HepG2 (cell line): ENCODE results near the gene MDH1. TPM values are rescaled to one million over a fixed set of nuclear protein-coding genes. Genes with fewer than 3 reads are reported as not detected.
A peak's percentile ranks its signal among the peaks of the same experiment; 100 is the strongest.

Experiments used
- HOXD1 ChIP-seq: sonication (generic); formaldehyde crosslinking; IDR thresholded peaks from 2 replicates; pipeline ENCODE4 v1.5.0; 2020; ENCODE audit warnings: missing genetic modification reagents
- JARID2 ChIP-seq: sonication (generic); formaldehyde crosslinking; IDR thresholded peaks from 2 replicates; pipeline ENCODE4 v1.8.1; 2023; ENCODE audit warnings: missing genetic modification reagents, inconsistent platforms; ENCODE audit not compliant: insufficient replicate concordance
- KDM6A ChIP-seq: IDR thresholded peaks from 2 replicates; pipeline ENCODE4 v1.6.1; 2016; ENCODE audit warnings: low read depth
- MAFG ChIP-seq: sonication (generic); formaldehyde crosslinking; IDR thresholded peaks from 2 replicates; pipeline ENCODE4 v1.5.1; 2020; ENCODE audit warnings: mild to moderate bottlenecking, missing genetic modification reagents
- MBD4 ChIP-seq: IDR thresholded peaks from 2 replicates; pipeline ENCODE4 v1.6.1; 2012; ENCODE audit warnings: low read length, inconsistent platforms, borderline replicate concordance
- MTA3 ChIP-seq: sonication (generic); formaldehyde crosslinking; IDR thresholded peaks from 2 replicates; pipeline ENCODE4 v1.4.0; 2020; ENCODE audit warnings: missing genetic modification reagents
- PAWR ChIP-seq: sonication (generic); formaldehyde crosslinking; IDR thresholded peaks from 2 replicates; pipeline ENCODE4 v1.4.0; 2020; ENCODE audit warnings: missing genetic modification reagents, mild to moderate bottlenecking, borderline replicate concordance
- SMYD3 ChIP-seq: sonication (generic); formaldehyde crosslinking; IDR thresholded peaks from 2 replicates; pipeline ENCODE4 v1.8.1; 2023; ENCODE audit warnings: mild to moderate bottlenecking, missing genetic modification reagents
- SP1 ChIP-seq, 2 experiments: fragments of 450-650 bp in 1 of 2; sonication (generic) in 1 of 2; formaldehyde crosslinking in 1 of 2; IDR thresholded peaks; 2 replicates each; pipeline versions ENCODE4 v1.4.0 to v1.6.1; 2016 to 2020; ENCODE audit warnings: missing genetic modification reagents in 1 of 2
- XBP1 ChIP-seq: sonication (generic); formaldehyde crosslinking; IDR thresholded peaks from 2 replicates; pipeline ENCODE4 v1.5.0; 2020; ENCODE audit warnings: missing genetic modification reagents
- ZKSCAN5 ChIP-seq: sonication (generic); formaldehyde crosslinking; IDR thresholded peaks from 2 replicates; pipeline ENCODE4 v1.5.1; 2020; ENCODE audit warnings: mild to moderate bottlenecking, missing genetic modification reagents
- ZNF44 ChIP-seq: sonication (generic); formaldehyde crosslinking; IDR thresholded peaks from 2 replicates; pipeline ENCODE4 v1.5.1; 2020; ENCODE audit warnings: mild to moderate bottlenecking, missing genetic modification reagents
- ZNF547 ChIP-seq: sonication (generic); formaldehyde crosslinking; IDR thresholded peaks from 2 replicates; pipeline ENCODE4 v1.5.1; 2020; ENCODE audit warnings: mild to moderate bottlenecking, missing genetic modification reagents
- ZNF577 ChIP-seq: sonication (generic); formaldehyde crosslinking; IDR thresholded peaks from 2 replicates; pipeline ENCODE4 v1.4.0; 2020; ENCODE audit warnings: mild to moderate bottlenecking, low read depth, missing genetic modification reagents, borderline replicate concordance
- ZNF775 ChIP-seq: sonication (generic); formaldehyde crosslinking; IDR thresholded peaks from 2 replicates; pipeline ENCODE4 v1.4.0; 2020; ENCODE audit warnings: missing genetic modification reagents, mild to moderate bottlenecking, moderate library complexity, borderline replicate concordance
- ZNF850 ChIP-seq: sonication (generic); formaldehyde crosslinking; conservative IDR thresholded peaks from 2 replicates; pipeline ENCODE4 v1.9.0; 2021; ENCODE audit warnings: mild to moderate bottlenecking, missing genetic modification reagents
- polyA plus RNA-seq, 8 experiments: library from polyadenylated mRNA; depleted of rRNA in 3 of 8; stranded (reverse) in 7 of 8; unstranded in 1 of 8; fragments of >200 nt; fragmentation: Illumina TruSeq in 4 of 8; extraction: Trizol in 4 of 8; gene quantifications; 2 replicates each; pipeline versions ENCODE4 v1.2.1 to v1.2.3, GENCODE V29; 2011 to 2016; ENCODE audit warnings: low read depth in 4 of 8, missing spikeins in 1 of 8, mixed read lengths in 1 of 8; ENCODE audit not compliant: insufficient read depth in 1 of 8
- total RNA-seq, 5 experiments: library from RNA; depleted of rRNA; stranded (reverse); fragments of >200 nt; fragmentation: Illumina TruSeq; extraction: Trizol; gene quantifications; 2 replicates each; pipeline ENCODE4 v1.2.3, GENCODE V29; 2016; ENCODE audit warnings: low read depth in 1 of 5
- TF ChIP-seq, protein P1 (sequence below): sonication (generic); formaldehyde crosslinking; conservative IDR thresholded peaks from 2 replicates; pipeline ENCODE4 v1.5.0; 2020; ENCODE audit warnings: missing genetic modification reagents
- TF ChIP-seq, protein P2 (sequence below): sonication (generic); formaldehyde crosslinking; IDR thresholded peaks from 2 replicates; pipeline ENCODE4 v1.5.0; 2020; ENCODE audit warnings: missing genetic modification reagents, mild to moderate bottlenecking, borderline replicate concordance
- TF ChIP-seq, protein P3 (sequence below): IDR thresholded peaks from 2 replicates; pipeline ENCODE4 v1.6.1; 2012; ENCODE audit warnings: low read length, improper control_type of control experiment
- TF ChIP-seq, protein P4 (sequence below): sonication (generic); formaldehyde crosslinking; IDR thresholded peaks from 2 replicates; pipeline ENCODE4 v1.5.0; 2020; ENCODE audit warnings: mild to moderate bottlenecking, missing genetic modification reagents, borderline replicate concordance

MDH1 gene
- total and polyA plus RNA-seq, 2 of the 13 experiments (the other 11 are each of a cell fraction or from before 2014, with no cell fraction given) = 293 to 415 TPM

DNA sequence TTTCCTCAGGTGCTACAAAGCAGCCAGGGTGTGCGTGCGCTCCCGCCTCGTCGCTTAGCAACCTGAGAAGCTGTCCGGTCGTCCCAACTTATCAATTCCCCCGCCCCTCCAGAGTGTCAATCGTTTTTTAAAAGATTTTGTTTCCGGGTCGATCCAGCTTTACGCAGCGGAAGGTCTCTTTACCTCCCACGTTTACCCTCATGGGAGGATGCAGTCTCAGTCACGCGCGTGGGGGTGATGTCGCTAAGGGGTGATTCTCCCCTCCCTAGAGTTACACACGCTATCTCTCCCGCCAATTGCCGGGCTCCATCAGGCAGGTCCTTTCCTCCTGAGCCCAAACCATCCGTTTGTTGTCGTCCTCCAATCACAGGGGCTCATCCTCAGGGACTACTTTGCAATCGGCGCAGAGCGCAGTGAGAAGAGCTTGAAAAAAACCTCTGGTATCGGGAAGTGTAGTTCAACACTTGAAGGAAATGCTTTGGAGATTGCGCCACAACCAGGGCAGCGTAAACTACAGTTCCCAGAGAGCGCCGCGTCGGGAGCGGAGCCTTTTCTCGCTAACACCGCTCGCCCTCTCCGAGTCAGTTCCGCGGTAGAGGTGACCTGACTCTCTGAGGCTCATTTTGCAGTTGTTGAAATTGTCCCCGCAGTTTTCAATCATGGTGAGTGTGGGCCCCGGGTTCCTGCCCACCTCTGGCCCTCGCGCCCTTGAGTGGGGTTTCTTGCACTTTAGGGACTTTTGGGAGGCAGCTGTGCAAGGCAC, at the start of gene MDH1, which contains the start of gene WDPCP (continued):
- TF ChIP-seq, protein P1, sequence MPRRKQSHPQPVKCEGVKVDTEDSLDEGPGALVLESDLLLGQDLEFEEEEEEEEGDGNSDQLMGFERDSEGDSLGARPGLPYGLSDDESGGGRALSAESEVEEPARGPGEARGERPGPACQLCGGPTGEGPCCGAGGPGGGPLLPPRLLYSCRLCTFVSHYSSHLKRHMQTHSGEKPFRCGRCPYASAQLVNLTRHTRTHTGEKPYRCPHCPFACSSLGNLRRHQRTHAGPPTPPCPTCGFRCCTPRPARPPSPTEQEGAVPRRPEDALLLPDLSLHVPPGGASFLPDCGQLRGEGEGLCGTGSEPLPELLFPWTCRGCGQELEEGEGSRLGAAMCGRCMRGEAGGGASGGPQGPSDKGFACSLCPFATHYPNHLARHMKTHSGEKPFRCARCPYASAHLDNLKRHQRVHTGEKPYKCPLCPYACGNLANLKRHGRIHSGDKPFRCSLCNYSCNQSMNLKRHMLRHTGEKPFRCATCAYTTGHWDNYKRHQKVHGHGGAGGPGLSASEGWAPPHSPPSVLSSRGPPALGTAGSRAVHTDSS = no peak
- TF ChIP-seq, protein P2, sequence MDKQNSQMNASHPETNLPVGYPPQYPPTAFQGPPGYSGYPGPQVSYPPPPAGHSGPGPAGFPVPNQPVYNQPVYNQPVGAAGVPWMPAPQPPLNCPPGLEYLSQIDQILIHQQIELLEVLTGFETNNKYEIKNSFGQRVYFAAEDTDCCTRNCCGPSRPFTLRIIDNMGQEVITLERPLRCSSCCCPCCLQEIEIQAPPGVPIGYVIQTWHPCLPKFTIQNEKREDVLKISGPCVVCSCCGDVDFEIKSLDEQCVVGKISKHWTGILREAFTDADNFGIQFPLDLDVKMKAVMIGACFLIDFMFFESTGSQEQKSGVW (CRISPR knock-in tag) = no peak
- no peak for TF ChIP-seq ZNF577 (CRISPR knock-in tag)
- TF ChIP-seq ZKSCAN5 (CRISPR knock-in tag) = no peak; the same call in 1 of the 2 replicates
- peak; percentile 79; the same call in 1 of the 2 replicates for TF ChIP-seq SMYD3 (CRISPR knock-in tag)
- no peak for TF ChIP-seq KDM6A
- TF ChIP-seq XBP1 (CRISPR knock-in tag) = no peak
- TF ChIP-seq, protein P3, sequence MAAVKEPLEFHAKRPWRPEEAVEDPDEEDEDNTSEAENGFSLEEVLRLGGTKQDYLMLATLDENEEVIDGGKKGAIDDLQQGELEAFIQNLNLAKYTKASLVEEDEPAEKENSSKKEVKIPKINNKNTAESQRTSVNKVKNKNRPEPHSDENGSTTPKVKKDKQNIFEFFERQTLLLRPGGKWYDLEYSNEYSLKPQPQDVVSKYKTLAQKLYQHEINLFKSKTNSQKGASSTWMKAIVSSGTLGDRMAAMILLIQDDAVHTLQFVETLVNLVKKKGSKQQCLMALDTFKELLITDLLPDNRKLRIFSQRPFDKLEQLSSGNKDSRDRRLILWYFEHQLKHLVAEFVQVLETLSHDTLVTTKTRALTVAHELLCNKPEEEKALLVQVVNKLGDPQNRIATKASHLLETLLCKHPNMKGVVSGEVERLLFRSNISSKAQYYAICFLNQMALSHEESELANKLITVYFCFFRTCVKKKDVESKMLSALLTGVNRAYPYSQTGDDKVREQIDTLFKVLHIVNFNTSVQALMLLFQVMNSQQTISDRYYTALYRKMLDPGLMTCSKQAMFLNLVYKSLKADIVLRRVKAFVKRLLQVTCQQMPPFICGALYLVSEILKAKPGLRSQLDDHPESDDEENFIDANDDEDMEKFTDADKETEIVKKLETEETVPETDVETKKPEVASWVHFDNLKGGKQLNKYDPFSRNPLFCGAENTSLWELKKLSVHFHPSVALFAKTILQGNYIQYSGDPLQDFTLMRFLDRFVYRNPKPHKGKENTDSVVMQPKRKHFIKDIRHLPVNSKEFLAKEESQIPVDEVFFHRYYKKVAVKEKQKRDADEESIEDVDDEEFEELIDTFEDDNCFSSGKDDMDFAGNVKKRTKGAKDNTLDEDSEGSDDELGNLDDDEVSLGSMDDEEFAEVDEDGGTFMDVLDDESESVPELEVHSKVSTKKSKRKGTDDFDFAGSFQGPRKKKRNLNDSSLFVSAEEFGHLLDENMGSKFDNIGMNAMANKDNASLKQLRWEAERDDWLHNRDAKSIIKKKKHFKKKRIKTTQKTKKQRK = no peak
- TF ChIP-seq MAFG (CRISPR knock-in tag) = no peak
- TF ChIP-seq MTA3 (CRISPR knock-in tag) = no peak
- TF ChIP-seq HOXD1 (CRISPR knock-in tag) = peak; percentile 52; the same call in 1 of the 2 replicates
- TF ChIP-seq ZNF850 (CRISPR knock-in tag) = no peak
- TF ChIP-seq, protein P4, sequence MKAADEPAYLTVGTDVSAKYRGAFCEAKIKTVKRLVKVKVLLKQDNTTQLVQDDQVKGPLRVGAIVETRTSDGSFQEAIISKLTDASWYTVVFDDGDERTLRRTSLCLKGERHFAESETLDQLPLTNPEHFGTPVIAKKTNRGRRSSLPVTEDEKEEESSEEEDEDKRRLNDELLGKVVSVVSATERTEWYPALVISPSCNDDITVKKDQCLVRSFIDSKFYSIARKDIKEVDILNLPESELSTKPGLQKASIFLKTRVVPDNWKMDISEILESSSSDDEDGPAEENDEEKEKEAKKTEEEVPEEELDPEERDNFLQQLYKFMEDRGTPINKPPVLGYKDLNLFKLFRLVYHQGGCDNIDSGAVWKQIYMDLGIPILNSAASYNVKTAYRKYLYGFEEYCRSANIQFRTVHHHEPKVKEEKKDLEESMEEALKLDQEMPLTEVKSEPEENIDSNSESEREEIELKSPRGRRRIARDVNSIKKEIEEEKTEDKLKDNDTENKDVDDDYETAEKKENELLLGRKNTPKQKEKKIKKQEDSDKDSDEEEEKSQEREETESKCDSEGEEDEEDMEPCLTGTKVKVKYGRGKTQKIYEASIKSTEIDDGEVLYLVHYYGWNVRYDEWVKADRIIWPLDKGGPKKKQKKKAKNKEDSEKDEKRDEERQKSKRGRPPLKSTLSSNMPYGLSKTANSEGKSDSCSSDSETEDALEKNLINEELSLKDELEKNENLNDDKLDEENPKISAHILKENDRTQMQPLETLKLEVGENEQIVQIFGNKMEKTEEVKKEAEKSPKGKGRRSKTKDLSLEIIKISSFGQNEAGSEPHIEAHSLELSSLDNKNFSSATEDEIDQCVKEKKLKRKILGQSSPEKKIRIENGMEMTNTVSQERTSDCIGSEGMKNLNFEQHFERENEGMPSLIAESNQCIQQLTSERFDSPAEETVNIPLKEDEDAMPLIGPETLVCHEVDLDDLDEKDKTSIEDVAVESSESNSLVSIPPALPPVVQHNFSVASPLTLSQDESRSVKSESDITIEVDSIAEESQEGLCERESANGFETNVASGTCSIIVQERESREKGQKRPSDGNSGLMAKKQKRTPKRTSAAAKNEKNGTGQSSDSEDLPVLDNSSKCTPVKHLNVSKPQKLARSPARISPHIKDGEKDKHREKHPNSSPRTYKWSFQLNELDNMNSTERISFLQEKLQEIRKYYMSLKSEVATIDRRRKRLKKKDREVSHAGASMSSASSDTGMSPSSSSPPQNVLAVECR (CRISPR knock-in tag) = peak; percentile 97
- TF ChIP-seq JARID2 (CRISPR knock-in tag) = no peak
- no peak; the same call in none of the 2 replicates for TF ChIP-seq ZNF547 (CRISPR knock-in tag)
- no peak for TF ChIP-seq SP1 (IDR thresholded peaks at IDR 0.05)
- peak; percentile 74 for TF ChIP-seq SP1 (CRISPR knock-in tag; IDR thresholded peaks at IDR 0.05)
- TF ChIP-seq PAWR = no peak
- TF ChIP-seq ZNF44 (CRISPR knock-in tag) = peak; percentile 47; the same call in 1 of the 2 replicates
- no peak for TF ChIP-seq MBD4
- no peak for TF ChIP-seq ZNF775 (CRISPR knock-in tag)
